Stimulated activated CD4-positive, alpha-beta T cell treated with anti-CD3 and anti-CD28 coated beads, Interleukin-15, amount 100 ng/mL, for 48 hours (primary cell): ENCODE results near the gene AHSA1.

Experiments used
- DNase-seq, 2 donors: peaks; one replicate each; pipeline ENCODE4 v3.0.0-alpha.2; 2020; ENCODE audit warnings: low read depth in 2 of 2

Gene AHSA1

GRCh38 chr14:77508876-77509275 lies 51.0 kb downstream of the AHSA1 start:
- no peak for DNase-seq

- DNase-seq: no peak
Measured at GRCh38 chr14:77509366-77509765, 51.5 kb downstream of the AHSA1 start.

- DNase-seq: no peak
Measured at GRCh38 chr14:77511486-77512162, 53.7 kb downstream of the AHSA1 start.

- no peak for DNase-seq
Measured at GRCh38 chr14:77516126-77516525, 58.2 kb downstream of the AHSA1 start.
